GM19438 (cell line): ENCODE results near the gene OPN3.

Experiments
- ATAC-seq: cut with Tn5 transposase; IDR thresholded peaks from one replicate; pipeline ENCODE4 v1.9.1; 2021; ENCODE audit warnings: low read depth; ENCODE audit not compliant: unreplicated experiment

The OPN3 gene

GRCh38 chr1:241627453-241628259 is 12.5 kb downstream of the OPN3 start:
- peak; percentile 66 for ATAC-seq

GRCh38 chr1:241624935-241625334 is 15.2 kb downstream of the OPN3 start:
- no peak for ATAC-seq

DNA sequence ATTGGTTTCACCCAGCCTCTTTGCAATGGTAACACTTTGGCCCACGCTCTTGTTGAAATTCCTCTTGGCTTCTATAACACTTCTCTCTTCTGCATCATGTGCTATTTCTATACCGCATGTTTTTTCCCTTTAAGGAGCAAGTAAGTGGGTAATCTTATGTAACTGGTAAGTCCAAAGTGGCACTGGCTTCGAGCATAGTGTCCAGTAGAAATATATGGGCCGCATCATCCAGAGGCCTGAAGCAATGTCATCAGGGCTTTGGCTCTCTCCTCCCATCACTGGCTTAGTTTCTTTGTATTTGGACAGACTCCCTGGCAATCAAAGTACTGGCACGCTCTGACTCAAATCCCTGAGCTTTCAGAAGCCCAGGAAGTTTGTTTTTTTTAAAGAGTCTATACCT is 17.5 kb downstream of the OPN3 start:
- no peak for ATAC-seq

GRCh38 chr1:241617426-241617825 is 22.7 kb downstream of the OPN3 start:
- ATAC-seq: no peak

GRCh38 chr1:241615043-241615974 is 24.9 kb downstream of the OPN3 start:
- no peak for ATAC-seq

- ATAC-seq: no peak
Observed at GRCh38 chr1:241614572-241614971, 25.6 kb downstream of the OPN3 start.

- ATAC-seq: no peak
Observed at GRCh38 chr1:241614144-241614543, 26.0 kb downstream of the OPN3 start.

DNA sequence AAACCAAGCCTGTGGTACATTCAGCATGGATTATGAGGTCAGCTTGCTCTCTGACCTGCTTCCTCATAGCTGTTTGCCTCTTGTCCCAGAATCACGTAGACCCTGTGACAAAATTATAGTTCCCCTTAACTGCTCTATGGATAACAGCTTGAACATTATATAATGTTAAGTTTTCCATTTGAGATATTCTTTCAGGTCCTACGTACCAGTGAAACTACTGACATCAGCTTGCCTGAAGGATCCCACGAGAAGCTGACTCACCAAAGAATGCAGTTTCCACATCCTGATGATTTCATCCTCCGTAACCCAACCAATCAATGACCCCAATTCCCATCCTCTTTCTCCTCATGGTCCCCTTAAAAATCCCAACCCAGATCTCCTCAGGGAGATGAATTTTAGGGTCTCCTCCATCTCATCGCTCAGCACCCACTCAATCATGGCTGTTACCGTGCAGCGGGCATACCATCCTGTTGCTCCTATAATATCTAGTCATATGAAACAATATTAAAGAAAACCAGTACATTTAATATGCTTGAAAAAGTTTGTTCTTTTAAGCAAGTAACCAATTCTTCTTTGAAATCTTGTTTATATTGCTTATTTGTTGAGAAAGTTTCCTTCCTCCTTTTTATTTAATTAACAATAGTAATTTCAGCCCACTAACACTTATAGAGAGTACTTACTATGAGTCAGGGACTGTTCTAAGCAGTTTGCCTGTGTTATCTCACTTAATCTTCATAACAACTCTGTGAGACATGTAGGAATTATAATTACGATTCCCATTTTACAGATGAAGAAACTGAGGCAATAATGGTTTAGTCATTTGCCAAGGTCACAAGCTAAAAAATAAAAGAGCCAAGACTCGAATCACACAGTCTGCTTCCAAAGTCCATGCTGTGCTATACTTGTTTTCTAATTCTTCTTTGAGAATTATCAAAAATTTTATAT is 27.4 kb downstream of the OPN3 start:
- no peak for ATAC-seq

- ATAC-seq: no peak
Observed at GRCh38 chr1:241611736-241612135, 28.4 kb downstream of the OPN3 start.

GRCh38 chr1:241611063-241611462 is 29.1 kb downstream of the OPN3 start:
- ATAC-seq: peak; percentile 92

- ATAC-seq: no peak
Observed at GRCh38 chr1:241610056-241610815, 29.9 kb downstream of the OPN3 start.

- ATAC-seq: no peak
Observed at GRCh38 chr1:241608379-241609033, 31.7 kb downstream of the OPN3 start.

GRCh38 chr1:241607497-241607896 is 32.7 kb downstream of the OPN3 start:
- no peak for ATAC-seq

GRCh38 chr1:241606544-241606943 is 33.6 kb downstream of the OPN3 start:
- no peak for ATAC-seq

DNA sequence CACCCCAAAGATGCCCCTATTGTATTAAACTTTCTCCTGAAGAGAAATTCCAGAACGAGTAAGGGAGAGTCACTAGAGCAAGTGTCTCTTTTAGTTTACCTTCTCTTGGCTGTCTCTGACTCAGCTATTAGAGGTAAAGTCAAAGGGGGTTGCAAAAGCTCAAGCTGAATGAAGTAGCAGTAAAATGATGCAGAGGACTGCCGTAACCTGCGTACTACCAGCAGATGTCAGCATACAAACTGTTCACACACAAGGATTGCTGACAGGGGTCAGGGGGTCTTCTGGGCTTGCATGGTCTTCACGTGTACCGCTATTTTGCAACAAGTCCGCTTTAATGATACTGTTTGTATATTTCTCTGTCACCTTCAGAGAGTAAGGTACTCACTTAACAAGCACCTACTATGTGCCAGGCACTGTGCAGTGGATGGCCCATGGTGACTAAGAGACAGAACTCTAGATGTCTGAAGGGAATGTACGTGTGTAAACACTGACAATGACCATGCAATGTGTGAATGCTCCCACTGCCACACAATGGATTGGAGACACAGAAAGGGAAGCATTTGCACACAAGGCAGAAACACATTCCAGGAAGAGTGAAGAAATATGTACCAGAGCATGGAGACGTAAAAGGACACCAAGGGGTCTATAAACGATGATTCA is 34.9 kb downstream of the OPN3 start:
- no peak for ATAC-seq

- no peak for ATAC-seq
Observed at GRCh38 chr1:241603731-241604245, 36.4 kb downstream of the OPN3 start.

- peak; percentile 61 for ATAC-seq
Observed at GRCh38 chr1:241600496-241600901, 39.7 kb downstream of the OPN3 start.

GRCh38 chr1:241598249-241598648 is 41.9 kb downstream of the OPN3 start:
- no peak for ATAC-seq
